Measurements from ENCODE around the gene SSH2. TPM values are rescaled to one million over a fixed set of nuclear protein-coding genes. Genes with fewer than 3 reads are reported as not detected.

SSH2 gene, protein sequence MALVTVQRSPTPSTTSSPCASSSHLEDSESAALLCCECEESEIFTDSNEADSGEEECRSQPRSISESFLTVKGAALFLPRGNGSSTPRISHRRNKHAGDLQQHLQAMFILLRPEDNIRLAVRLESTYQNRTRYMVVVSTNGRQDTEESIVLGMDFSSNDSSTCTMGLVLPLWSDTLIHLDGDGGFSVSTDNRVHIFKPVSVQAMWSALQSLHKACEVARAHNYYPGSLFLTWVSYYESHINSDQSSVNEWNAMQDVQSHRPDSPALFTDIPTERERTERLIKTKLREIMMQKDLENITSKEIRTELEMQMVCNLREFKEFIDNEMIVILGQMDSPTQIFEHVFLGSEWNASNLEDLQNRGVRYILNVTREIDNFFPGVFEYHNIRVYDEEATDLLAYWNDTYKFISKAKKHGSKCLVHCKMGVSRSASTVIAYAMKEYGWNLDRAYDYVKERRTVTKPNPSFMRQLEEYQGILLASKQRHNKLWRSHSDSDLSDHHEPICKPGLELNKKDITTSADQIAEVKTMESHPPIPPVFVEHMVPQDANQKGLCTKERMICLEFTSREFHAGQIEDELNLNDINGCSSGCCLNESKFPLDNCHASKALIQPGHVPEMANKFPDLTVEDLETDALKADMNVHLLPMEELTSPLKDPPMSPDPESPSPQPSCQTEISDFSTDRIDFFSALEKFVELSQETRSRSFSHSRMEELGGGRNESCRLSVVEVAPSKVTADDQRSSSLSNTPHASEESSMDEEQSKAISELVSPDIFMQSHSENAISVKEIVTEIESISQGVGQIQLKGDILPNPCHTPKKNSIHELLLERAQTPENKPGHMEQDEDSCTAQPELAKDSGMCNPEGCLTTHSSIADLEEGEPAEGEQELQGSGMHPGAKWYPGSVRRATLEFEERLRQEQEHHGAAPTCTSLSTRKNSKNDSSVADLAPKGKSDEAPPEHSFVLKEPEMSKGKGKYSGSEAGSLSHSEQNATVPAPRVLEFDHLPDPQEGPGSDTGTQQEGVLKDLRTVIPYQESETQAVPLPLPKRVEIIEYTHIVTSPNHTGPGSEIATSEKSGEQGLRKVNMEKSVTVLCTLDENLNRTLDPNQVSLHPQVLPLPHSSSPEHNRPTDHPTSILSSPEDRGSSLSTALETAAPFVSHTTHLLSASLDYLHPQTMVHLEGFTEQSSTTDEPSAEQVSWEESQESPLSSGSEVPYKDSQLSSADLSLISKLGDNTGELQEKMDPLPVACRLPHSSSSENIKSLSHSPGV (N-terminal part only)
- 10 to 100 TPM; 17.2 to 24.0 TPM for total RNA-seq

GRCh38 chr17:29929533-29930408 is at the start of gene SSH2:
Gene SSH2 (minus strand): TSS chr17:29930228. CDS start chr17:29930000, 228 bp downstream.

GRCh38 chr17:29941334-29941733 is 11.3 kb upstream of the SSH2 start, which contains the start of gene EFCAB5:
Gene EFCAB5 (plus strand): TSS chr17:29941634. CDS start chr17:29941797, 163 bp downstream.

GRCh38 chr17:29622337-29623282 is 307.4 kb downstream of the SSH2 start, which contains the start of gene CORO6:
Gene CORO6 (minus strand): TSS chr17:29622912. CDS start chr17:29621421, 1,491 bp downstream.

GRCh38 chr17:29592850-29593551 is 337.0 kb downstream of the SSH2 start, which contains the start of gene ANKRD13B:
Gene ANKRD13B (plus strand): TSS chr17:29593132. CDS start chr17:29593622, 490 bp downstream.

GRCh38 chr17:29589524-29590410 is 340.3 kb downstream of the SSH2 start, which contains the start of gene GIT1:
Gene GIT1 (minus strand): TSS chr17:29589648. CDS start chr17:29589378, 270 bp downstream.

Small RNAs within 50 kb of the gene (small RNA-seq; reads per million reads assigned to genes)
- 0.13 to 0.81 reads per million in 2 donors for gene RF00156
- 0 to 0.04 reads per million in 2 donors for gene RF01210
- gene RNU6-920P, result 0 reads per million in 2 donors

Other genes with a start within 250 kb of the SSH2 start
- under 1 TPM in 1 of 2 donors, not detected in 1; 0.34 TPM for gene EFCAB5, start 11.4 kb upstream of the SSH2 start, total RNA-seq
- 1 to 10 TPM; 6.5 to 7.7 TPM for gene NSRP1, start 186.6 kb upstream of the SSH2 start, total RNA-seq

Measured in melanocyte of skin (primary cell).